DMS53 (cell line): ENCODE measurements around the gene ODAPH.
A peak's percentile ranks its signal among the peaks of the same experiment; 100 is the strongest.

Source experiments
- DNase-seq: peaks from one replicate; lab custom pipeline; 2025; lab: John Stamatoyannopoulos, UW

The ODAPH gene

GRCh38 chr4:75544870-75545269 lies 11.0 kb upstream of the ODAPH start:
- no peak for DNase-seq

DNA sequence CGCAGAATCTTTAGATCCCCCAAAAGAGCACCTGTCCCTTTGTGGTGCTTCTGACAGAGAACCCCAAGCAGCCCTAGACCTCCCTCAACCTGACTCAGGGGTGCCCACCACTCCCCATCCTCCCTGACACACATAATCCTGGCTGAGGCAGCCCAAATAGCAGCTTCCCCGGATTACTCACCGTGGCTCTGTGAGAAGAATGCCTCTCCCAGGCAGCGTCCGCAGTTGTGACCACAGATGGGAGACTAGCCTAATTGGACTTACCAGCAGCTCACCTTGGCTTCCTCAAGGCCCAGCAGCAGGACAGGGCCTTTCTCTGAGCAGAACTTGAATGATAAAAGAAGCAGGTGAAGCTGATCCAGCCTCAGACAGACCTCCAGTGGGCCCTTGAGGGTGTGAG lies 10.3 kb upstream of the ODAPH start:
- DNase-seq, result no peak

DNA sequence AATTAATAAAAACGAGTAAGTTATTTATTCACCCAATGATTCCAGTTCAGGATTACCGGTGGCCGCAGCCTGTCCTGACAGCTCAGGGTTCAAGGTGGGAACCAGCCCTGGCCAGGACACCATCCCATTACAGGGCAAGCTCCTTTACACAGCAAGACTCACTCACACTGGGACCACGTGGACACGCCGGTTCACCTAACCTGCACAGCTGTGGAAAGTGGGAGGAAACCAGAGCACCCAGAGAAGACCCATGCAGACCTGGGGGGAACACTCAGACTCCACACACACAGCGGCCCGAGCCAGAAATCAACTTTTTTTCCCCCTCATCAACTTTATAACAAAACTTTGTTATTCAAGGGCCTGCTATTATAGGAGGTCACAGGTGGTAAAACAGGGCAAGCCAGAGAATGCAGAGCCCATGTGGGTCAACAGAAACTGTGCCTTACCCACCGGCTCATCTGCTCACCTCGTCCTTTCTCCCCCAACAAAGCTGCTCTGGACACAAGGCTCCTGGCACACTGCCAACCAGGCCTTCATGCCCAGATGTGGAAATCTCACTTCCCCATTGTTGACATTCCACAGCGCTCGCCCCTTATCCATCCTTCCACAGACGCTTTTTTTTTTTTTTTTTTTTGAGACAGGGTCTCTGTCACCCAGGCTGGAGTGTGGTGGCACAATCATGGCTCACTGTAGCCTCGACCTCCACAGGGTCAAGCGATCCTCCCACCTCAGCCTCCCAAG lies 8.0 kb upstream of the ODAPH start:
- peak; percentile 13 for DNase-seq

- DNase-seq, result no peak
These were observed 6.8 kb upstream of the ODAPH start for GRCh38 chr4:75549019-75549418.

- DNase-seq, result no peak
These were observed 3.4 kb upstream of the ODAPH start for GRCh38 chr4:75552452-75552851.

GRCh38 chr4:75557696-75558095 lies 1.8 kb downstream of the ODAPH start:
- peak; percentile 11 for DNase-seq

- DNase-seq, result no peak
These were observed 5.9 kb downstream of the ODAPH start for GRCh38 chr4:75561789-75562188.

- DNase-seq, result no peak
These were observed 8.2 kb downstream of the ODAPH start for GRCh38 chr4:75564023-75564422.

GRCh38 chr4:75565481-75565880 lies 9.6 kb downstream of the ODAPH start:
- no peak for DNase-seq

DNA sequence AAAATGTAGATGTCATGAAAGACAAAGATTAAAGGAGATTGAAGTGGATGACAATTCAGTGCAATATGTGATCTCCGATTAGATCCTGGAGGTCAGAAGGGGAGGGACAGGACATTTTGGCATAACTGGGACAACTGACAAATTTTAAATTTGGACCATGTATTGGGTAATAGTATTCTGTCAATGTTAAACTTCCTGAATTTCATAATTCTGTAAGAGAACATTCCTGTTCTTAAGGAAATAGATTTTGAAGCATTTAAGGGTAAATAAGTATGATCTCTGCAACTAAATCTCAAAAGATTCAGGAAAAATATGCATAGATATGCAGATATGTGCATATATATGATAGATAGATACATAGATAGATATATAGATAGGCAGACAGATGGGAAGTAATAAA lies 11.0 kb downstream of the ODAPH start:
- DNase-seq, result no peak

- no peak for DNase-seq
These were observed 11.9 kb downstream of the ODAPH start for GRCh38 chr4:75567725-75568124.

GRCh38 chr4:75584067-75584466 lies 28.2 kb downstream of the ODAPH start:
- no peak for DNase-seq

DNA sequence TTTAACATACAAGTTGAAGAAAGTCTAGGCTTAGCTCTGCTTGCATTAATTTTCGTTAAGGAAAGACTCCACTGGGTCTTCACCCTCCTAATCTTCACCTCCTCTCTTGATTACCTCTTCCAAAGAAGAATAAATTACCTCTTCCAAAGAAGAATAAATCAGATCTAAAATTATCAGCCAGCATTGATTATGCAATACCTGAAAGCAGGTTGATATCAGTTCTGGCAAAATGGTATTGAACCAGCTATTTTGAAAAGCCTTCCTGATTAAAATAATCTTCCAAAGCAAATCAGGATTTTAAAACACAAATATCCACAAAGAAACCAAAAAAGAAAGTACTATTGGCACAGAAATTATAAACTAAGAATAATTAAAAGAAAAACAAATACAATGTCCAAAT lies 37.5 kb downstream of the ODAPH start:
- no peak for DNase-seq

- no peak for DNase-seq
These were observed 40.2 kb downstream of the ODAPH start for GRCh38 chr4:75596061-75596460.

DNA sequence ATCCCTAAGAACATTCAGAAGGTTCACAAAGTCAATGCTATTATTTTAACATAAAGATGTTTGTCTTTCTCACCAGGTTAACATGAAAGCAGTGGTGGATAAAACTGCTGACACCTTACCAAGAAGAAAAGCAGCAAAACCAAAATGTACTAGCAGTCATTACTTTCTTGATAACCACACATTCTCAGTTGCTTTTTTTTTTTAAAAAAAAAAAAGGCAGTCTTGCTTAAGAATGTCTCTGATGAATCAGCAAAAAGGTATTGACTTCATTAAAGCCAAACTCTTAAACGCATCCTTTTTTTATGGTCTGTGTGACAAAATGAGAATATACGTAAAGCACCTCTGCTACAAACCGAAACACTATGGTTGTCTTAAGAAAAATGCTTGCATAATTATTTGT lies 42.5 kb downstream of the ODAPH start:
- DNase-seq, result no peak

DNA sequence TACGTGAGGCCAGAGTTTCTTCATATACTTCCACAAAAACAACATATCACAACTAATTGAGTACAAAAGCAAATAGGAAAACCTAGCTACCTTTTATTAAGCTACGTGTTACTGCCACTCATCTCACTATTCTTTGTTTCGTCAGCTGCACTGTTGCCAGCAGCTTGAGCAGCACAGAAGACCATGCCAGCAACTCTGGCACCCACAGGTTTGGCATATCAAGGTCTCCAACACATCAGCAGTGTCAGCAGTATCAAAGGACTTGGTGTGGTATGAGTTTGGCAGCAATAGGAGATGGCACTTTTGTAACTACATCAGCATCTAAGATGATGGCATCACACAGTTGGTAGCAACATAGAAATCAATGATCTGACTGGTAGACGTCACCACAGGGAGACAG lies 43.8 kb downstream of the ODAPH start:
- DNase-seq, result no peak

GRCh38 chr4:75605928-75606327 lies 50.1 kb downstream of the ODAPH start:
- DNase-seq, result no peak

DNA sequence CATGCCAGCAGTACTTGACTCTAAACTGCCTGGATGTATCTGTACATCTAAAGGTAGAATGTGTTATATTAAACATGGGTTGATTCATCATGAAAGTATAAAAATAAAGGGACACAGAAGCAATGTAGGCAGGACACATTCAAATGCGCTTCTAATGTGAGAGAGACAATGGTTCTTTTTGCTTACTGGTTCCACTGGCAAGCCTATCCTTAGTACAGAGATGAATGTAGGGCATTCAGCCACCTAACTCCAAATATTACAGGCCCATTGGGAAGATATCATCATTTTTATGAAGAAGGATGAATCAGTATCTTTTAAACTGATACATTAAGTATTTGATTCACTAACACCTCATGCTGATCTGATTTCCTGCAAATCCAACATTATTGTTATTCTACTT lies 56.4 kb downstream of the ODAPH start:
- no peak for DNase-seq
